GM04504 (cell line): Measurements from ENCODE around the gene STMN1.
A peak's percentile ranks its signal among the peaks of the same experiment; 100 is the strongest.

ENCODE experiments used
- DNase-seq: peaks from one replicate; pipeline ENCODE4 v3.0.0-alpha.2; 2012; ENCODE audit warnings: low read depth

The STMN1 gene

DNA sequence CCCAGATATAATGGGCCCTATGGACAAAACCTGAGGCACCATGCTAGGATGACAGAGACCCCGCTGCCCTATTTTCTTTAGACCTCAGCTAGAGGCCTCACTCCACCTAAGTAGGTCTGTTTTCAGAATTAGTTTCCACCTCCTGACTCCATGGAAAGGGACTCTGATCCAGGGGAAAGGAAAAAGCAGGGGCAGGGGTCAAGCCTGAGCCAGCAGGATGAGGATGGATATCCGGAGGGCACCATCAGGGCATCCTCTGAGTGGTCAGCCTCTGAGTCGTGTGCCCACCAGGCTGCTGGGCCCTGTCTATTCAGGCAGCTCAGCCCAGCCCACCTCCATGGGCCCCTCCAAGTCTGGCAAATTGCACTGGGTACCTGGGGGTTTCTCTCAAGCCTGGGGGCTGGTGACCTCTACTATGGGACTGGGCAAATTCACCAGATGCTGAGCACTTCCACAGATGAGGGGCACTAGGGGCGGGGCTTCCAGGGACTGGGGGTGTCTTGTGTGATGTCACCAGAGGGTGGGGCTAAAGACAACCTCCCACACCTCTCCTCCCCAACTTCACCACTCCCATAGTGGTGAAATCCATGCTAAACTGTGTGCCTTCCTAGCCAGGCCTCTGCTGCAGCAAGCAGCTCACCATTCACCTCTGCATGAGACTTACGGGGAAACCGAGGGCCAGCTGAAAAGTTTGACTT is 36.2 kb downstream of the STMN1 start:
- no peak for DNase-seq

DNA sequence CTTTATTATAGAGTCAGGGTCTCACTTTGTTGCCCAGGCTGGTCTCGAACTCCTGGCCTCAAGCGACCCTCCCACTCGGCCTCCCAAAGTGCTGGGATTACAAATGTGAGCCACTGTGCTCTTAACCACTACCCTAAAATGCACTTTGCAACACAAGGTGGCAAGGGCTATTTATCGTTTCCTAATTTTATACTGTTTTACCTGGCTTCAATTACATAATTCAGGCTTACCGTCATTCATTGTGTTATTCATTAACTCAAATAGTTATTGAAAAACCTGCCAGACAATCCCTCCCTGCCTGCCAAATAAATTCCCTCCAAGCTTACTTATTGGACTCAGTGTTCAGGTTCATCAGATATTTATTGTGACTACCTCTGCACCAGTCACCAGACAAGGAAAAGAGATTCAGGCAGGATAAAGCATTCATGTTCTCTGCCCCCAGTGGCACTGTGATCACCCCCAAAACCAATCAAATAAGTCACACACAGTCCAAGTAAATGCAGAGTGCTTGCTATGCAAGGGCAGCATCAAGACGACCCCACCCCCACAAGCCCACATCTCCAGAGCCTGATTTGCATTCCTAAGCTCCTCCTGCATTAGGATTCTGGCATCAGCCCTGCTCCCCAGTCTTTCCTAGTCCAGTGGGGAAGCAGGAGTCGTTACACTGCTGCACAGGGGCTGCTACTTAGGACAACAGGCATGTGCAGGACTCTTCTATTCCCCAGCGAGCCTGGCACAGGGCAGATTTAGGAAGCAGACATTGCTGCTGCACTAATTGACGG is 38.8 kb downstream of the STMN1 start:
- DNase-seq, result no peak

GRCh38 chr1:25866288-25866687 is 39.9 kb downstream of the STMN1 start:
- no peak for DNase-seq

DNA sequence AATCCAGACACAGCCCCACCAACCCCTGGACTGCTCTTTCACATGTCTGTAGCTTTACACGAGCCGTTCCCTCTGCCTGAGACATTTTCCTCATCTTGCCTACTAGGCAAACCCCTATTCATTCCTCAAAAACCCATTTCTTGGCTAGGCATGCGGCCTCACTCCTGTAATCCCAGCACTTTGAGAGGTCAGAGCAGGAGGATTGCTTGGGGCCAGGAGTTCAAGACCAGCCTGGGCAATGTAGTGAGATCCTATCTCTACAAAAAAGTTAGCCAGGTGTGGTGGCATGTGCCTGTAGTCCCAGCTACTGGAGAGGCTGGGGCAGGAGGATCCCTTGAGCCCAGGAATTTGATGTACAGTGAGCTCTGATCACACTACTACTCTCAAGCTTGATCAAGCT is 41.8 kb downstream of the STMN1 start:
- DNase-seq, result no peak

- DNase-seq, result no peak
Measured at GRCh38 chr1:25863486-25864262, 42.5 kb downstream of the STMN1 start.

GRCh38 chr1:25862785-25863485 is 43.3 kb downstream of the STMN1 start:
- no peak for DNase-seq

DNA sequence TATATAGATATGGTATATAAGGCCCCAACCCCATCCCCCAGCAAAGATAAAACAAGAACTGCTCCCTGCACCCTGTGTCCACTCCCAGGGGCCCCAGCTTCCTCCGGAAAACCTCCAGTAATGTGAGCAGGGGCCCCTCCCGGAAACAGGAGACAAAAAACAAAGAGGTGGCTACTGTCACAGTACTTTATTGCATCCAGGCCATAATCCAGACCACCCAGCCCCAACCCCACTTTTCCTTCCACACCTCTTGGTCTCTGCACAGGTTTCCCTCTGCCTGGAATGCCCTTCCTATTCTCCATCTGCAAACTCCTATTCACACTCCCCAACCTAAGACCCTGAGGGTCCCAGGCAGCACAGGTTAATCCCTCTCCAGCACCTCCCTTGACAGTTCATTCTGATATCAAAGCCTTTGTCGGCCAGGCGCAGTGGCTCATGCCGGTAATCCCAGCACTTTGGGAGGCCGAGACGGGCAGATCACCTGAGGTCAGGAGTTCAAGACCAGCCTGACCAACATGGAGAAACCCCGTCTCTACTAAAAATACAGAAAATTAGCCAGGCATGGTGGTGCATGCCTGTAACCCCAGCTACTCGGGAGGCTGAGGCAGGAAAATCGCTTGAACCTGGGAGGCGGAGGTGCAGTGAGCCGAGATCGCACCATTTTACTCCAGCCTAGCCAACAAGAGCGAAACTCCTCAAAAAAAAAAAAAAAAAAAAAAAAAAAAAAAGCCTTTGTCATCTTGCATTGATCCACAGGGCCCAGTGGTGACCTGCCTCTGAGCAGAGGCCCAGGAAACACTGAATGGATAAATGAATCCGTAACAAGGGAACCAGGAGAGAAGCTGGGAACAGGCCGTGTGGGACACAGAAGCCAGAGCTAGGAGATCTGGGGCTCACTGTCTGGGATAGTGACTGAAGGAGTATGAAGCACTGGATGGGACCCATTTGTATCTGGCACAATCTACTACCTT is 44.6 kb downstream of the STMN1 start:
- no peak for DNase-seq

DNA sequence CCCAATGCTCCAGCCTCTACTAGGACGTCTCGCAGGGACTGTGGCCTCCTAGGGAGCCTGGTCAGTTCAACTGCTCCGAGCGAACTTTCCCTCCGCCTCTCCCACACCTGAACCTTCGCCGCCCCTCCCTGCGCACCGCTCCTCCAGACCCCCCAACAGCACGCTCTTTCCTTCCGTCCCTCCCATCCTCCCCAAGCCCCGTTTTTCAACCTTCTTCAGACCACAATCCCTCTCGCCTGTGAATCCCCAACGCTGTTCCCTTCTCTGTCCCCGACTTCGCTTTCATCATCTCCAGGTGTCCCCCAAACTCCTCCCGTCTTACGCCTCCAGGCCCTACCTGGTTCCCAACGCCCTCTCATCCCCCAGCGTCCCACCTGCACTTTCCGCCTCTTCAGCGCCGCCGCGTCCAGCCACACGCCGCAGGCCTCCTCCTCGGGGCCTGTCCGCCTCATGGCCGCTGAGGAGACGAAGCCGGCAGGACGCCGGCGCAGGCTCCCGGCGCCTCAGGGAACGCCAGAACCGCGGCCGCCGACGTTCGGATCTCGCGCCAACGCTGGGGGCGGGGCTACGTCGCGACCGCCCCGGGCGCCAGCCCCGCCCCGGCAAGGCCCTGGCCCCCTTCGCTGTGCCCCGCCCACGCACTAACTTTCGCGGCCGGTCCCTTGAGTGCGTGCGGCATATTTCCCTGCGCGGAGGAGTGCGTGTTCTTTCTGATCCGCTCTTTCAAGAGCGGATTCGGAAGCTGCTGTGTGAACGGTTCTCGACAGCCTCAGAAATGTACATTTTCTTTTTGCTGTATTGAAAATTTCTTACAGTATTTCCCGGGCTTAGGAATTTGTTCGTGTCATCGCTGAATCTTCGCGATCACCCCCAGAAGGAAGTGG is 47.1 kb downstream of the STMN1 start, which contains the start of gene AUNIP:
TSS of gene AUNIP (minus strand) at position 552 of the 884 bp plus-strand sequence. CDS start at position 452, 100 bp downstream.
- DNase-seq, result peak; percentile 71

DNA sequence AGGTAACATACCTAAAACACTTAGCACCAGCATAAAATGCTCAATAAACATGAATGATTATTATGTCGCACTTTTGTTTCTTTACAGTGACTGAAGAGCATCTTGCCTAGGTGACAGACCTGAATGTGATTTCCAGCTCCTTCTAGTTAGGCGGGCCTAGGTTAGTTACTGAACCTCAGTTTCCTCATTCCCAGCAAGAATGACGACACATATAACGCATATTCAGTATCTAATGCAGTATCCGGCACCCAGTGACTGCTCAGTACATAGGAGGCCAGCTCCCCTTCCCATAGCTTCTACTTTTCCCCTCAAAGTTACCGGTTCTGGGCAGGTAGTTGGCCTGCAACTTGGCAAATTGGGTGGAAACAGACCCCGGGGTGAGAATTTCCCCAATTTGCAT is 47.7 kb downstream of the STMN1 start:
- DNase-seq, result no peak

DNA sequence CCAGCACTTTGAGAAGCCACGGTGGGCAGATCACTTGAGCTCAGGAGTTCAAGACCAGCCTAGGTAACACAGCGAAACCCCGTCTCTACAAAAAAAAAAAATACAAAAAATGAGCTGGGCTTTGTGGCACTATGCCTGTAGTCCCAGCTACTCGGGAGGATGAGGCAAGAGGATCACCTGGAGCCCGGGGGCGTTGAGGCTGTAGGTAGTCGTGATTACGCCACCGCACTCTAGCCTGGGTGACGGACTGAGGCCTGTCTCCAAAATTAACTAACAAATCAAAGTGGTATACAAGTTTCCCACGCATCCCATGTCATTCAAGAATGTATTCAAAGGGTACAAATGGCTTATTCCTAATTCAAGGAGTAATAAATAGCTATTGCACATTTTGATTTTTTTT is 49.4 kb downstream of the STMN1 start:
- DNase-seq, result no peak

GRCh38 chr1:25854554-25854953 is 51.7 kb downstream of the STMN1 start:
- no peak for DNase-seq
